GM23338 (cell line): ENCODE results near the gene PKP3. TPM values are rescaled to one million over a fixed set of nuclear protein-coding genes. Genes with fewer than 3 reads are reported as not detected.

Source experiments
- ATAC-seq: fragments of 200-7000 bp; cut with Tn5 transposase; 3 replicates; pipeline ENCODE4 v1.9.1; 2020
- DNase-seq: peaks from one replicate; pipeline ENCODE4 v3.0.0-alpha.2; 2015; ENCODE audit warnings: low spot score
- H2AFZ ChIP-seq: fragments of 200-600 bp; sonication (generic); 2 replicates; pipeline ENCODE4 v1.8.0; 2016; ENCODE audit warnings: antibody characterized with exemption, mild to moderate bottlenecking, moderate library complexity
- H3F3A ChIP-seq: fragments of 200-600 bp; sonication (generic); replicated peaks from 2 replicates; pipeline ENCODE4 v1.8.0; 2017; ENCODE audit warnings: antibody characterized with exemption, mixed run types, low read depth
- H3K27ac ChIP-seq: fragments of 200-600 bp; sonication (generic); 2 replicates; pipeline ENCODE4 v1.6.1; 2016; ENCODE audit warnings: low read depth
- H3K27me3 ChIP-seq: fragments of 200-600 bp; sonication (generic); 2 replicates; pipeline ENCODE4 v1.8.0; 2016; ENCODE audit warnings: mild to moderate bottlenecking, mixed run types, moderate library complexity; ENCODE audit not compliant: insufficient read depth
- H3K36me3 ChIP-seq: fragments of 200-600 bp; sonication (generic); 2 replicates; pipeline ENCODE4 v1.8.0; 2016; ENCODE audit warnings: mild to moderate bottlenecking; ENCODE audit not compliant: insufficient read depth
- H3K4me1 ChIP-seq: fragments of 200-600 bp; sonication (generic); 2 replicates; pipeline ENCODE4 v1.8.0; 2016; ENCODE audit warnings: mild to moderate bottlenecking, moderate library complexity; ENCODE audit not compliant: insufficient read depth
- H3K4me2 ChIP-seq: fragments of 200-600 bp; sonication (generic); 2 replicates; pipeline ENCODE4 v1.7.1; 2017; ENCODE audit warnings: mixed run types
- H3K4me3 ChIP-seq: fragments of 200-600 bp; sonication (generic); 2 replicates; pipeline ENCODE4 v1.6.1; 2016; ENCODE audit warnings: mixed run types
- H3K79me2 ChIP-seq: fragments of 200-600 bp; sonication (generic); replicated peaks from 2 replicates; pipeline ENCODE4 v1.8.0; 2017; ENCODE audit warnings: mild to moderate bottlenecking; ENCODE audit not compliant: insufficient read depth
- H3K9me2 ChIP-seq: fragments of 200-600 bp; sonication (generic); 2 replicates; pipeline ENCODE4 v1.8.0; 2017; ENCODE audit not compliant: insufficient read depth
- H4K20me1 ChIP-seq: fragments of 200-600 bp; sonication (generic); replicated peaks from 2 replicates; pipeline ENCODE4 v1.8.0; 2017; ENCODE audit warnings: mild to moderate bottlenecking; ENCODE audit not compliant: insufficient read depth
- H3K27ac Mint-ChIP-seq: 2 replicates; pipeline ENCODE4 v1.8.0; 2020; ENCODE audit warnings: inconsistent platforms, mild to moderate bottlenecking, moderate library complexity, mixed read lengths
- H3K27me3 Mint-ChIP-seq: 3 replicates; pipeline ENCODE4 v1.8.0; 2022; ENCODE audit warnings: low read depth, mild to moderate bottlenecking, moderate library complexity, mixed read lengths, inconsistent platforms; ENCODE audit not compliant: insufficient read depth, poor library complexity
- H3K36me3 Mint-ChIP-seq: 3 replicates; pipeline ENCODE4 v1.8.0; 2021; ENCODE audit warnings: low read depth, mild to moderate bottlenecking, inconsistent platforms, moderate library complexity, mixed read lengths
- H3K4me1 Mint-ChIP-seq: 3 replicates; pipeline ENCODE4 v1.8.0; 2020; ENCODE audit warnings: mild to moderate bottlenecking, inconsistent platforms, mixed read lengths
- H3K4me3 Mint-ChIP-seq: 3 replicates; pipeline ENCODE4 v1.8.0; 2021; ENCODE audit warnings: moderate library complexity, mild to moderate bottlenecking, inconsistent platforms, mixed read lengths
- H3K9me3 Mint-ChIP-seq: 3 replicates; pipeline ENCODE4 v1.8.0; 2020; ENCODE audit warnings: moderate library complexity, mild to moderate bottlenecking, inconsistent platforms, mixed read lengths
- CREB1 ChIP-seq: fragments of 250-450 bp; sonication (Bioruptor Pico); IDR thresholded peaks from 2 replicates; pipeline ENCODE4 v1.5.0; 2020; ENCODE audit warnings: low read depth, mild to moderate bottlenecking, moderate library complexity
- CTCF ChIP-seq, 2 experiments: fragments of 200-600 bp in 1 of 2; sonication (generic) in 1 of 2; conservative IDR thresholded peaks; 2 replicates each; pipeline versions ENCODE4 v1.5.1 to v1.6.1; 2016 to 2017; ENCODE audit warnings: antibody characterized with exemption in 2 of 2, low read depth in 2 of 2, mild to moderate bottlenecking in 2 of 2, moderate library complexity in 1 of 2
- ETS1 ChIP-seq: IDR thresholded peaks from 2 replicates; pipeline ENCODE4 v1.6.1; 2016; ENCODE audit warnings: antibody characterized with exemption
- EZH2 ChIP-seq: fragments of 200-600 bp; sonication (generic); IDR thresholded peaks from one replicate; pipeline ENCODE4 v1.8.0; 2017; ENCODE audit warnings: antibody characterized with exemption, mild to moderate bottlenecking, low read depth; ENCODE audit not compliant: unreplicated experiment
- EZH2phosphoT487 ChIP-seq: fragments of 200-600 bp; sonication (generic); IDR thresholded peaks from one replicate; pipeline ENCODE4 v1.8.1; 2018; ENCODE audit warnings: antibody characterized with exemption; ENCODE audit not compliant: unreplicated experiment
- JUNB ChIP-seq: IDR thresholded peaks from one replicate; pipeline ENCODE4 v1.6.1; 2016; ENCODE audit warnings: antibody characterized with exemption; ENCODE audit not compliant: unreplicated experiment
- NANOG ChIP-seq: IDR thresholded peaks from 2 replicates; pipeline ENCODE4 v1.6.1; 2016; ENCODE audit warnings: antibody characterized with exemption, borderline replicate concordance
- POLR2AphosphoS5 ChIP-seq: IDR thresholded peaks from 2 replicates; pipeline ENCODE4 v1.6.1; 2016; ENCODE audit warnings: antibody characterized with exemption, low read depth
- STAT1 ChIP-seq: IDR thresholded peaks from one replicate; pipeline ENCODE4 v1.6.1; 2016; ENCODE audit warnings: antibody characterized with exemption; ENCODE audit not compliant: unreplicated experiment
- ZNF114 ChIP-seq: fragments of 250-450 bp; sonication (Bioruptor Pico); IDR thresholded peaks from 2 replicates; pipeline ENCODE4 v1.5.0; 2020; ENCODE audit warnings: mild to moderate bottlenecking, moderate library complexity
- ZNF331 ChIP-seq: fragments of 250-450 bp; sonication (Bioruptor Pico); IDR thresholded peaks from 2 replicates; pipeline ENCODE4 v1.5.0; 2020; ENCODE audit warnings: low read depth, mild to moderate bottlenecking, moderate library complexity
- ZNF462 ChIP-seq: fragments of 250-450 bp; sonication (Bioruptor Pico); IDR thresholded peaks from 2 replicates; pipeline ENCODE4 v1.5.0; 2020; ENCODE audit warnings: mild to moderate bottlenecking, moderate library complexity
- polyA plus RNA-seq: library from polyadenylated mRNA; unstranded; fragments of >200 nt; fragmentation: Nextera tagmentation; extraction: Ambion mirVana; gene quantifications from 2 replicates; pipeline ENCODE4 v1.2.1, GENCODE V29; 2016
- total RNA-seq: library from RNA; depleted of rRNA; stranded (reverse); fragments of >200 nt; shearing (Covaris generic); gene quantifications from 2 replicates; pipeline ENCODE4 v1.2.3, GENCODE V29; 2014
- TF ChIP-seq, protein P1 (sequence below): IDR thresholded peaks from one replicate; pipeline ENCODE4 v1.6.1; 2018; ENCODE audit warnings: antibody characterized with exemption; ENCODE audit not compliant: unreplicated experiment

The PKP3 gene
- total and polyA plus RNA-seq, 2 experiments from 2014 or later: 7.2 to 23.0 TPM

GRCh38 chr11:385594-386351 lies 8.2 kb upstream of the PKP3 start:
- Histone ChIP-seq H3K27me3 (no peaks in the 10 kb centered on the region), H3F3A (no peaks in the 10 kb centered on the region; the same call in 1 of the 2 replicates), H3K79me2 (no peaks in the 10 kb centered on the region), H3K4me3 (no peak overlapping the region), H3K27ac (no peak overlapping the region), H3K4me1 (no peaks in the 10 kb centered on the region), H4K20me1 (no peaks in the 10 kb centered on the region), H3K9me2 (no peaks in the 10 kb centered on the region), H3K36me3 (no peaks in the 10 kb centered on the region), H3K4me2 (no peak overlapping the region), H2AFZ (no peak overlapping the region)
- Mint-ChIP-seq H3K4me1 (no peaks in the 10 kb centered on the region), H3K27ac (no peak overlapping the region), H3K27me3 (peaks cover 5% of the 10 kb centered on the region), H3K9me3 (peaks cover 26% of the 10 kb centered on the region), H3K36me3 (peaks cover 22% of the 10 kb centered on the region), H3K4me3 (no peak overlapping the region)
- TF ChIP-seq POLR2AphosphoS5 (no peak), JUNB (no peak), EZH2 (no peak), CTCF (conservative IDR thresholded peaks at IDR 0.05; ENCODE audit: low read depth in 2 of 2) (no peak), STAT1 (no peak), ZNF331 (no peak), ZNF114 (CRISPR knock-in tag) (no peak), ZNF462 (CRISPR knock-in tag) (no peak), EZH2phosphoT487 (no peak), ETS1 (no peak), NANOG (no peak), CREB1 (CRISPR knock-in tag) (no peak)
- TF ChIP-seq, protein P1, sequence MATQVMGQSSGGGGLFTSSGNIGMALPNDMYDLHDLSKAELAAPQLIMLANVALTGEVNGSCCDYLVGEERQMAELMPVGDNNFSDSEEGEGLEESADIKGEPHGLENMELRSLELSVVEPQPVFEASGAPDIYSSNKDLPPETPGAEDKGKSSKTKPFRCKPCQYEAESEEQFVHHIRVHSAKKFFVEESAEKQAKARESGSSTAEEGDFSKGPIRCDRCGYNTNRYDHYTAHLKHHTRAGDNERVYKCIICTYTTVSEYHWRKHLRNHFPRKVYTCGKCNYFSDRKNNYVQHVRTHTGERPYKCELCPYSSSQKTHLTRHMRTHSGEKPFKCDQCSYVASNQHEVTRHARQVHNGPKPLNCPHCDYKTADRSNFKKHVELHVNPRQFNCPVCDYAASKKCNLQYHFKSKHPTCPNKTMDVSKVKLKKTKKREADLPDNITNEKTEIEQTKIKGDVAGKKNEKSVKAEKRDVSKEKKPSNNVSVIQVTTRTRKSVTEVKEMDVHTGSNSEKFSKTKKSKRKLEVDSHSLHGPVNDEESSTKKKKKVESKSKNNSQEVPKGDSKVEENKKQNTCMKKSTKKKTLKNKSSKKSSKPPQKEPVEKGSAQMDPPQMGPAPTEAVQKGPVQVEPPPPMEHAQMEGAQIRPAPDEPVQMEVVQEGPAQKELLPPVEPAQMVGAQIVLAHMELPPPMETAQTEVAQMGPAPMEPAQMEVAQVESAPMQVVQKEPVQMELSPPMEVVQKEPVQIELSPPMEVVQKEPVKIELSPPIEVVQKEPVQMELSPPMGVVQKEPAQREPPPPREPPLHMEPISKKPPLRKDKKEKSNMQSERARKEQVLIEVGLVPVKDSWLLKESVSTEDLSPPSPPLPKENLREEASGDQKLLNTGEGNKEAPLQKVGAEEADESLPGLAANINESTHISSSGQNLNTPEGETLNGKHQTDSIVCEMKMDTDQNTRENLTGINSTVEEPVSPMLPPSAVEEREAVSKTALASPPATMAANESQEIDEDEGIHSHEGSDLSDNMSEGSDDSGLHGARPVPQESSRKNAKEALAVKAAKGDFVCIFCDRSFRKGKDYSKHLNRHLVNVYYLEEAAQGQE: no peak
- no peak for ATAC-seq
- DNase-seq: no peak
